NCI-H2227 (cell line): ENCODE results near the gene ULBP1.
"Not testable (repeated sequence)": the region's sequence is repeated elsewhere in the genome, so short reads cannot be mapped to it uniquely, and the experiment has no call there.

Experiments
- DNase-seq: peaks from one replicate; lab custom pipeline; 2025; ENCODE audit not compliant: unreplicated experiment; lab: John Stamatoyannopoulos, UW

ULBP1 gene

GRCh38 chr6:149969635-149970034, 5.9 kb downstream of the ULBP1 start:
- no peak for DNase-seq

- DNase-seq = not testable (repeated sequence)
These were observed 10.7 kb downstream of the ULBP1 start for GRCh38 chr6:149974394-149974793.

- no peak for DNase-seq
These were observed 11.1 kb downstream of the ULBP1 start for GRCh38 chr6:149974825-149975224.

- DNase-seq = no peak
These were observed 11.7 kb downstream of the ULBP1 start for GRCh38 chr6:149975400-149975799.

- no peak for DNase-seq
These were observed 13.5 kb downstream of the ULBP1 start for GRCh38 chr6:149977221-149977620.

GRCh38 chr6:149978610-149979009, 14.9 kb downstream of the ULBP1 start:
- DNase-seq = no peak

GRCh38 chr6:149979293-149979692, 15.6 kb downstream of the ULBP1 start:
- no peak for DNase-seq

- no peak for DNase-seq
These were observed 19.4 kb downstream of the ULBP1 start for GRCh38 chr6:149983145-149983544.

GRCh38 chr6:149984773-149985172, 21.0 kb downstream of the ULBP1 start:
- DNase-seq = no peak

- no peak for DNase-seq
These were observed 21.8 kb downstream of the ULBP1 start for GRCh38 chr6:149985481-149985937.

GRCh38 chr6:149987602-149988107, 23.9 kb downstream of the ULBP1 start:
- DNase-seq = no peak

- DNase-seq = no peak
These were observed 25.0 kb downstream of the ULBP1 start for GRCh38 chr6:149988550-149989346.

GRCh38 chr6:149990212-149990660, 26.5 kb downstream of the ULBP1 start:
- no peak for DNase-seq

GRCh38 chr6:149990661-149991471, 27.1 kb downstream of the ULBP1 start:
- DNase-seq = peak; percentile 9

GRCh38 chr6:149991472-149991795, 27.7 kb downstream of the ULBP1 start:
- not testable (repeated sequence) for DNase-seq

- DNase-seq = no peak
These were observed 28.1 kb downstream of the ULBP1 start for GRCh38 chr6:149991838-149992237.

GRCh38 chr6:149995235-149995750, 31.6 kb downstream of the ULBP1 start:
- DNase-seq = no peak

GRCh38 chr6:149995971-149996370, 32.2 kb downstream of the ULBP1 start:
- DNase-seq = no peak

GRCh38 chr6:149999636-150000035, 35.9 kb downstream of the ULBP1 start:
- DNase-seq = no peak

GRCh38 chr6:150001295-150002008, 37.7 kb downstream of the ULBP1 start:
- no peak for DNase-seq

GRCh38 chr6:150002710-150003109, 39.0 kb downstream of the ULBP1 start:
- no peak for DNase-seq
